ENCODE data around the gene HSPA14. TPM values are rescaled to one million over a fixed set of nuclear protein-coding genes. Genes with fewer than 3 reads are reported as not detected.

The HSPA14 gene
- total and polyA plus RNA-seq, 10 of the 15 experiments (the other 5 are each of a cell fraction or from before 2014, with no cell fraction given) = 26.6 to 56.1 (median 34.3) TPM

DNA sequence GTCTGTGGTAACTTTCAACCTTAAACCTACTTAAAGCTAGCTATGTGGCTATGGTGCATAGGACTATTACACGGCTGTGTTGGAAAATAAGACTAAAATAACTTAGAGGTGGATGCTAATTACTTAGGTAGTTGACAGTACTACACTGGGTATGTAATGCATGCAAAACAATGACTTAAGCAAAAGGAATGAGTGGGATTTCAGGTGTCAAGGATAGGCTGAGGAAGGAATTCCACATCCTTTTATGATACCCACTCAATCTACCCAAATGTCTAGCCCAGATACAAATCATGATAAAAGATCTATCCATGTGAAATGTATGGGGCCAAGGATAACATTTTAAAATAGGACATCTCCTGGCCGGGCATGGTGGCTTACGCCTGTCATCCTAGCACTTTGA lies 14.1 kb upstream of the HSPA14 start:
- H3K4me1 ChIP-seq (ENCODE audit: control insufficient read depth, insufficient read depth, low read length) = no peaks in the 10 kb centered on the region
- ChIA-PET RAD21 (ENCODE audit: unreplicated experiment) (interaction anchor here (0.7 to 4.2 kb wide), 15 partner anchors 14 to 325 kb away, joined by 3 to 74 read pairs (median 6); partner anchors contain the start of genes CDNF, HSPA14 and MSANTD7), CTCF (interaction anchor here (0.7 to 7.7 kb wide), 20 partner anchors 13 to 629 kb away, joined by 3 to 134 read pairs (median 6); partner anchors contain the start of genes CDNF, HSPA14, MEIG1 and MSANTD7), SMC1A (ENCODE audit: uncharacterized antibody, unreplicated experiment) (interaction anchor here (0.8 to 3.8 kb wide), 21 partner anchors 10 to 326 kb away, joined by 3 to 66 read pairs (median 7); partner anchors contain the start of genes CDNF, HSPA14 and MSANTD7), POLR2A (no interaction called here)
- H3K4me3 ChIP-seq = no peak overlapping the region
- ATAC-seq = no peak
- no peak overlapping the region for H3K4me2 ChIP-seq (ENCODE audit: control insufficient read depth, insufficient read depth)
- H3K9me3 ChIP-seq (replicated peaks; ENCODE audit: control insufficient read depth, insufficient read depth, low read length) = no peaks in the 10 kb centered on the region
- FAIRE-seq = no peak
- no peak overlapping the region for H3K27ac ChIP-seq (ENCODE audit: control insufficient read depth, insufficient read depth)
- TF ChIP-seq JUND (IDR thresholded peaks at IDR 0.05; ENCODE audit: low read depth, low read length) = no peak
- TF ChIP-seq SIX5 (IDR thresholded peaks at IDR 0.05; ENCODE audit: low read depth, low read length, severe bottlenecking) = no peak
- no peak for TF ChIP-seq FOXK2 (IDR thresholded peaks at IDR 0.05)
- TF ChIP-seq, protein P1, sequence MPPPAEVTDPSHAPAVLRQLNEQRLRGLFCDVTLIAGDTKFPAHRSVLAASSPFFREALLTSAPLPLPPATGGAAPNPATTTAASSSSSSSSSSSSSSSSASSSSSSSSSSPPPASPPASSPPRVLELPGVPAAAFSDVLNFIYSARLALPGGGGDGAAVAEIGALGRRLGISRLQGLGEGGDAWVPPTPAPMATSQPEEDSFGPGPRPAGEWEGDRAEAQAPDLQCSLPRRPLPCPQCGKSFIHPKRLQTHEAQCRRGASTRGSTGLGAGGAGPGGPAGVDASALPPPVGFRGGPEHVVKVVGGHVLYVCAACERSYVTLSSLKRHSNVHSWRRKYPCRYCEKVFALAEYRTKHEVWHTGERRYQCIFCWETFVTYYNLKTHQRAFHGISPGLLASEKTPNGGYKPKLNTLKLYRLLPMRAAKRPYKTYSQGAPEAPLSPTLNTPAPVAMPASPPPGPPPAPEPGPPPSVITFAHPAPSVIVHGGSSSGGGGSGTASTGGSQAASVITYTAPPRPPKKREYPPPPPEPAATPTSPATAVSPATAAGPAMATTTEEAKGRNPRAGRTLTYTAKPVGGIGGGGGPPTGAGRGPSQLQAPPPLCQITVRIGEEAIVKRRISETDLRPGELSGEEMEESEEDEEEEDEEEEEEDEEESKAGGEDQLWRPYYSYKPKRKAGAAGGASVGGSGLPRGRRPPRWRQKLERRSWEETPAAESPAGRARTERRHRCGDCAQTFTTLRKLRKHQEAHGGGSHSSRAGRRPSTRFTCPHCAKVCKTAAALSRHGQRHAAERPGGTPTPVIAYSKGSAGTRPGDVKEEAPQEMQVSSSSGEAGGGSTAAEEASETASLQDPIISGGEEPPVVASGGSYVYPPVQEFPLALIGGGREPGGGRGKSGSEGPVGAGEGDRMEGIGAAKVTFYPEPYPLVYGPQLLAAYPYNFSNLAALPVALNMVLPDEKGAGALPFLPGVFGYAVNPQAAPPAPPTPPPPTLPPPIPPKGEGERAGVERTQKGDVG (CRISPR knock-in tag; IDR thresholded peaks at IDR 0.05) = no peak
- TF ChIP-seq, protein P2, sequence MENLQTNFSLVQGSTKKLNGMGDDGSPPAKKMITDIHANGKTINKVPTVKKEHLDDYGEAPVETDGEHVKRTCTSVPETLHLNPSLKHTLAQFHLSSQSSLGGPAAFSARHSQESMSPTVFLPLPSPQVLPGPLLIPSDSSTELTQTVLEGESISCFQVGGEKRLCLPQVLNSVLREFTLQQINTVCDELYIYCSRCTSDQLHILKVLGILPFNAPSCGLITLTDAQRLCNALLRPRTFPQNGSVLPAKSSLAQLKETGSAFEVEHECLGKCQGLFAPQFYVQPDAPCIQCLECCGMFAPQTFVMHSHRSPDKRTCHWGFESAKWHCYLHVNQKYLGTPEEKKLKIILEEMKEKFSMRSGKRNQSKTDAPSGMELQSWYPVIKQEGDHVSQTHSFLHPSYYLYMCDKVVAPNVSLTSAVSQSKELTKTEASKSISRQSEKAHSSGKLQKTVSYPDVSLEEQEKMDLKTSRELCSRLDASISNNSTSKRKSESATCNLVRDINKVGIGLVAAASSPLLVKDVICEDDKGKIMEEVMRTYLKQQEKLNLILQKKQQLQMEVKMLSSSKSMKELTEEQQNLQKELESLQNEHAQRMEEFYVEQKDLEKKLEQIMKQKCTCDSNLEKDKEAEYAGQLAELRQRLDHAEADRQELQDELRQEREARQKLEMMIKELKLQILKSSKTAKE (IDR thresholded peaks at IDR 0.05; ENCODE audit: low read depth, poor library complexity, severe bottlenecking) = no peak
- TF ChIP-seq ESRRA (IDR thresholded peaks at IDR 0.05; ENCODE audit: low read length) = no peak
- no peak for TF ChIP-seq EP300 (IDR thresholded peaks at IDR 0.05; ENCODE audit: borderline replicate concordance in 1 of 2, control insufficient read depth in 1 of 2, low read depth in 2 of 2, low read length in 2 of 2)
- TF ChIP-seq TBL1XR1 (IDR thresholded peaks at IDR 0.05; ENCODE audit: low read depth, low read length) = no peak
- no peak for TF ChIP-seq NFXL1 (IDR thresholded peaks at IDR 0.05; ENCODE audit: borderline replicate concordance)
- TF ChIP-seq PAX5 (IDR thresholded peaks at IDR 0.05; ENCODE audit: borderline replicate concordance, low read depth, low read length) = no peak
- TF ChIP-seq KLF5 (IDR thresholded peaks at IDR 0.05; ENCODE audit: partially characterized antibody) = no peak
- no peak for TF ChIP-seq ZNF384 (IDR thresholded peaks at IDR 0.05; ENCODE audit: borderline replicate concordance, low read depth, low read length)
- no peak for TF ChIP-seq POLR2AphosphoS2 (IDR thresholded peaks at IDR 0.05; ENCODE audit: low read depth, low read length)
- no peak overlapping the region for H3K9ac ChIP-seq (ENCODE audit: control insufficient read depth, insufficient read depth, low read length)
- H2AFZ ChIP-seq (ENCODE audit: control insufficient read depth, low read depth, low read length) = no peak overlapping the region
- no peak for DNase-seq (ENCODE audit: low read depth, low spot score)
- no peaks in the 10 kb centered on the region for H3K36me3 ChIP-seq (ENCODE audit: control insufficient read depth in 2 of 2, insufficient read depth in 2 of 2, low read length in 1 of 2)
- H4K20me1 ChIP-seq (ENCODE audit: control insufficient read depth, insufficient read depth) = no peaks in the 10 kb centered on the region
- in situ Hi-C loops (cut with MboI) = loop anchor here (5.0 to 10.0 kb wide), 2 partner anchors 322 to 629 kb away; no protein-coding TSS in a partner anchor
- no peaks in the 10 kb centered on the region for H3K79me2 ChIP-seq (ENCODE audit: control insufficient read depth, insufficient read depth, low read length)
- 52% methylated on average over 3 of the region's 3 CpGs for WGBS (ENCODE audit: insufficient coverage, insufficient replicate concordance, low lambda C conversion rate, missing lambda C conversion rate)
- BruUV-seq (replicated peaks) = no TSS peak
- intact Hi-C loops (cut with micrococcal nuclease; ENCODE audit: unreplicated experiment) = loop anchor here (1.0 to 5.0 kb wide), 5 partner anchors 177 to 325 kb away; no protein-coding TSS in a partner anchor
- no peaks in the 10 kb centered on the region for H3K27me3 ChIP-seq (replicated peaks in 1 of 2; ENCODE audit: control insufficient read depth in 2 of 2, insufficient read depth in 2 of 2, low read length in 1 of 2)

Data from GM12878 (cell line).